GM10266 (cell line): ENCODE data around the gene HIRA.

Source experiments
- DNase-seq: peaks from one replicate; pipeline ENCODE4 v3.0.0; 2012; ENCODE audit errors: extremely low spot score
- TF ChIP-seq, protein P1 (sequence below): IDR thresholded peaks from 2 replicates; pipeline ENCODE4 v1.5.1; 2012; ENCODE audit warnings: mild to moderate bottlenecking, low read depth; ENCODE audit not compliant: control insufficient read depth, insufficient read depth; ENCODE audit errors: missing control alignments

Gene HIRA

DNA sequence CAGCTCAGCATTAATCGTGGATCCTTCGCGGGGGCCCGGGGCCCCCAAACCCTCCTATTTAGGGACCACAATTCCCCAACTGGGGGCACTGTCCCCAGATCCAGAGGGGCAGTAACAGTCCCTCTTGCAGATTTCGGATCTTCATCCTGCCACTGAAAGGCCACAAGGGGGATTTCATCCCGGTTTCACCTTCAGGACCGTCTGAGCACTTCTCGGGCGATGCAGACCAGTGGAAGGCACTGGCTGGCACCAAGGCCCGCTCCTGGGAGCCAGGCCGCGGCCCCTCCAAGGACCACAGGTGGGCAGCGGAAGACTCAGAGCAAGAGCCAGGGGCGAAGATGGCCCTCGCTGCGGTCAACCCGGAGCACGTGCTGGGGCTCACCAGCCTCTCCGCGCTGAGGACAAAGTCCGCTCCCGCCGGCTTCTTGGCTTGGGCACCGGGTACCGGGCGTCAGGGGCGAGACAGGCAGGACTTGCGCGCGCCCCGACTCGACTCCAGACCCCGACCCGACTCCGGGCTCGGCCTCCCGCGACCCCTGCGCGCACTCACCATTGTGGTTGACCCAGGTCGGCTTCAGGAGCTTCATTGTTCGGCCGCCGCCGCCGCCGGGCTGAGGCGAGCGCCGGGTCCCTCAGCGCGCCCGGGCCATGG is 517 bp downstream of the HIRA start:
- DNase-seq, result peak; percentile 32
- TF ChIP-seq, protein P1, sequence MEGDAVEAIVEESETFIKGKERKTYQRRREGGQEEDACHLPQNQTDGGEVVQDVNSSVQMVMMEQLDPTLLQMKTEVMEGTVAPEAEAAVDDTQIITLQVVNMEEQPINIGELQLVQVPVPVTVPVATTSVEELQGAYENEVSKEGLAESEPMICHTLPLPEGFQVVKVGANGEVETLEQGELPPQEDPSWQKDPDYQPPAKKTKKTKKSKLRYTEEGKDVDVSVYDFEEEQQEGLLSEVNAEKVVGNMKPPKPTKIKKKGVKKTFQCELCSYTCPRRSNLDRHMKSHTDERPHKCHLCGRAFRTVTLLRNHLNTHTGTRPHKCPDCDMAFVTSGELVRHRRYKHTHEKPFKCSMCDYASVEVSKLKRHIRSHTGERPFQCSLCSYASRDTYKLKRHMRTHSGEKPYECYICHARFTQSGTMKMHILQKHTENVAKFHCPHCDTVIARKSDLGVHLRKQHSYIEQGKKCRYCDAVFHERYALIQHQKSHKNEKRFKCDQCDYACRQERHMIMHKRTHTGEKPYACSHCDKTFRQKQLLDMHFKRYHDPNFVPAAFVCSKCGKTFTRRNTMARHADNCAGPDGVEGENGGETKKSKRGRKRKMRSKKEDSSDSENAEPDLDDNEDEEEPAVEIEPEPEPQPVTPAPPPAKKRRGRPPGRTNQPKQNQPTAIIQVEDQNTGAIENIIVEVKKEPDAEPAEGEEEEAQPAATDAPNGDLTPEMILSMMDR, result no peak

DNA sequence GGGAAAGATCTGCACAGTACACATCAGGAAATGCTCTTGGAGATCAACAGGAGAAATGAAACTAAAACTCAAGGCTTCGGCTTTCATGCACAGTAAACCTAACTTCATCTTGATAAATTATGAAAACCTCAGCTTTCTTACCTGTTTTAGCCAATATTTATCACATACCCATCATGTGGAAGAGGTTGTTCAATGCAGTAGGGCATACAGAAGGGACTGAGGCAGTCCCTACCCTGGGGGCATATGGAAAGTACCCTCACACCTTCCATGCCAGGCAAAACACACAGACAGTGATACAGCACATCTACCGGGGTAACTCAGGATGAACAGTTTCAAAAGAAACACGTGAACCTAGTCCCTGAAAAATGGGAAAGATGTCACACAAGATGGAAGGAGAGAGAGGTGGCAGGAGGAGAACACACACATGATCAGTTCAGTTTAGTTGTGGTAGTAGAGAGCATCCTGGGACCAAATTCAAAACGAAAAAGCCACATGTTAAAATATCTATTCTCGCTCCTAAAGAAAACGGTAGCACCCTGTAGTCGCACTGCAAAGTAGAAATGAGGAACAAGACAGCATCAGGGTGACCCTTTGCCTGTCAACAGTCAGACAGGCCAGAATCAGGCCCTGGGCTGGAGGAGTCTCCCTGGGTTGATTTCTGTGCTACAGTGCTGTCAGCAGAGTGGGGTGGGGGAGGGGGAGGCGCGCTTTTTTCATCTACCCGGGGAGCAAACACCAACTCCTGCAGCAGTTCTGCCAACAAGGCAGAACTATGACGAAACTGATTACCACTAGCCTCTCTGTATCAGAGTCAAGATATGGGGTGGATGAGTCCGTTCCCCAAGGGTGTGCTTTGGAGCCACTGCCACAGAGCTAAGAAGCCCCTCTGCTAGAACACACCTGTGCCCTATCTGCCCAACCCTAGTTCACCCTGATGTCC is 1.3 kb downstream of the HIRA start:
- TF ChIP-seq, protein P1, result no peak
- peak; percentile 47 for DNase-seq

DNA sequence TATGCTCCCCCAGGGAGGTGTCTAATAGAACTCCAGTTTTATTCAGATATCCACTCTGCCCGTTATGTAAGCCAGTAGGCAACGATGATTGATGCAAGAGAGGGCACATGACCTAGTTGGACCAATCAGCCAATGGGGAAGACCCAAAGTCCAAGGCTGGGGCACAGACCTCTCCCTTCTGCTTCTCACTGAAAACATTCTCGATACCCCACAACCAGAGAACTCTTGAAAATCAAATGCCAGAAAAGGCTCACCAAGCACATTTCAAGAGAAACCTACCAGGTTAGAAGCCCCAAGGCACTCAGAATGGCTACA is 7.4 kb downstream of the HIRA start:
- TF ChIP-seq, protein P1, result no peak
- no peak for DNase-seq

DNA sequence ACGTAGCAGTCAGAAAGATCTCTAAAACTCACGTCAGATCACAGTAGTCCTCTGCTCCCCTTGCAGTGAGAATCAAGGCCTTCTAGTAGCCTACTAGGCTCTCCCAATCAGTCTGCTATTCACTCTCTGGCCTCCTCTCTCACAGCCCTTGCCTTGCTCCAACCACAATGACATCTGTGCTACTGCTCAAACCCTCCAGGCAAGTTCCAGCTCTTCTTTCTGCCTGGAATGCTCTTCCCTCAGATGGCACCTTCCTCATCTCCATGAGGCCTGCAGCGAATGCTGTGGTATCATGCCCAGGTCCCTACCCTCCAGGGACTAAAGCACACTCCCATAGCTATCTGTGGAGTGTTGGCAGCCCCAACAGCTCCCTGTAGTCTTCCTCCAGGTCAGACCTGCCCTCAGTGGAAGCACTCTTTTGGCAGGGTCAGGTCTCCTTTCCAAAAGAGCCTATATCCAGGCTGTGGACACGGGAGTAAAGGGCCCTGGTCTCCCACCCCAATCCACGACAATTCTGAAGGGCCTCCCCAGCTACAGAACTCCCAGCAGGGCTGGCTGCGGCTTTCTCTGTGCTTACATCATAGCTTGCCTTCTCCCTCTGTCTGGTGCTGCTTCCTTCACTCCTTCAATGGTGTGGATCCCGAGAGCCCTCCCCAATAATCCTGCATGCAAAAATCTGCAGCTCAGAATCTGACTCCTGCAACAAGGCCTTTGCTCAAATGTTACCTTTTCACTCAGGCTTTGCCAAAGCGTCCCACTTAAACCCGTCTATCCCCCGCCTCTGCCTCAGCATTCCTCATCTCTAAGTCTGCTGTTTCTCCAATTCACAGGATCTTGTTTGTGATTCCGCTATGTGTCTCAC is 8.9 kb downstream of the HIRA start:
- DNase-seq, result no peak
- TF ChIP-seq, protein P1, result no peak

DNA sequence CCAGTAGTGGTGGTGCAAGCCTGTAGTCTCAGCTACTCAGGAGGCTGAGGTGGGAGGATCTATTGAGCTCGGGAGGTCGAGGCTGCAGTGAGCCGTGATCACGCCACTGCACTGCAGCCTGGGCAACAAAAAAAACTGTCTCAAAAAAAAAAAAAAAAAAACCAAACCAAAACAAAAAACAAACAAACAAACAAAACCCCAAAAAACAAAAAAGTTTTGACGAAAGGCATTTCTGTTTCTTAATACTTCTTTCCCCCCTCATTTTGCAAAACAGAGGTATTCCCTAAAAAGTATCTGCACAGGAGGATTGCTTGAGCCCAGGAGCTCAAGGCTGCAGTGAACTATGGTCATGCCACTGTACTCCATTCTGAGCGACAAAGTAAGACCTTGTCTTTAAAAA is 11.2 kb downstream of the HIRA start:
- TF ChIP-seq, protein P1, result no peak
- DNase-seq, result no peak

DNA sequence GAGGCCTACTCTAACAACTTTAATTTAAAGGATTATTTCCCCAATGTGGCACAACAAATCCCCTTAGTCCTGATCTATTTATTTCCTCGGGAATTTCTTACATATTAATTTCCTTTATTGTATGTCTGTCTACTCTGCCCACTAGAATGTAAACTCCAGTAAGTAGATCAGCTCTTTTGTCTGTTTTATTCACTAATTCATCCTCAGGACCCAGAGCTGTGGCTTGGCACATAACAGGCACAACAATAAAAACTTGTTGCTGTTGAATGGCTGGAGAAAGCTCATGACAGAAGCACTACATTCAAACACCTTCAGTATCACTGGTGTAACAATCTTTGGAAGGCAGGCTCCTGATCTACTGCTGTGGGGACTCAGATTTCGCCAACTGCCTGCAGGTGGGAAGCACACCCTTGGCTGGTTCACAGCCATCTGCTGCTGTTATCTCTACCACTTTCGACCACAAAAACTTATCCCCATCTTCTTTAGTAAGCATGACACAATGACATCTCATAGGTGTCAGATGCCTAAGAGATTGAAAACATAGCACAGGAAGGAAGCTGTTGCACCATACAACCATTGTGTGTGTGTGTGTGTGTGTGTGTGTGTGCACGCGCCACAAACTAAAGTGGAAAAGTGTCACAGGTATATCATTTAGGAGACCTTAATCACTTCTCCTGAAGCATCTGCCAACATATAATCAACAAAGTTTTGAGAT is 11.9 kb downstream of the HIRA start:
- TF ChIP-seq, protein P1, result no peak
- peak; percentile 60 for DNase-seq
